H1 (cell line): Measurements from ENCODE around the gene MORN2. TPM values are rescaled to one million over a fixed set of nuclear protein-coding genes. Genes with fewer than 3 reads are reported as not detected.

Experiments
- CBX8 ChIP-seq: fragments of 300-800, 300-1000 bp; sonication (generic); IDR thresholded peaks from 2 replicates; pipeline ENCODE4 v1.7.1; 2016; ENCODE audit warnings: low read depth, low read length, borderline replicate concordance
- EP300 ChIP-seq, 2 experiments: IDR thresholded peaks; 1 replicate in 1 of 2; 2 replicates in 1 of 2; pipeline ENCODE4 v1.6.1; 2011 to 2012; ENCODE audit warnings: low read depth in 2 of 2, low read length in 2 of 2, mild to moderate bottlenecking in 2 of 2, borderline replicate concordance in 1 of 2, inconsistent platforms in 1 of 2, moderate library complexity in 1 of 2
- RAD21 ChIP-seq, 2 experiments: IDR thresholded peaks in 1 of 2; conservative IDR thresholded peaks in 1 of 2; 2 replicates each; pipeline ENCODE4 v1.6.1; 2011; ENCODE audit warnings: low read depth in 2 of 2, low read length in 2 of 2, improper control_type of control experiment in 1 of 2, inconsistent platforms in 1 of 2, mild to moderate bottlenecking in 1 of 2, moderate library complexity in 1 of 2
- polyA plus RNA-seq, 7 experiments: library from polyadenylated mRNA; depleted of rRNA in 3 of 7; stranded (reverse) in 5 of 7; unstranded in 2 of 7; fragments of >200 nt in 5 of 7; fragments of 200-250 nt in 2 of 7; gene quantifications; 1 replicate in 5 of 7; 2 replicates in 1 of 7; 4 replicates in 1 of 7; pipeline versions ENCODE4 v1.2.1 to v1.2.3, GENCODE V29; 2011 to 2013; ENCODE audit warnings: missing spikeins in 2 of 7, mixed read lengths in 2 of 7
- total RNA-seq: library from RNA; stranded (reverse); fragmentation: NEBNext Ultra II Directional; extraction: Animal tissue kit (Norgen Biotek cat#: 25700); gene quantifications from 2 replicates; pipeline ENCODE4 v1.2.1, GENCODE V29; 2021

The MORN2 gene
- total and polyA plus RNA-seq, 2 of the 8 experiments (the other 6 are each of a cell fraction or from before 2014, with no cell fraction given), result 7.2 to 11.3 TPM

DNA sequence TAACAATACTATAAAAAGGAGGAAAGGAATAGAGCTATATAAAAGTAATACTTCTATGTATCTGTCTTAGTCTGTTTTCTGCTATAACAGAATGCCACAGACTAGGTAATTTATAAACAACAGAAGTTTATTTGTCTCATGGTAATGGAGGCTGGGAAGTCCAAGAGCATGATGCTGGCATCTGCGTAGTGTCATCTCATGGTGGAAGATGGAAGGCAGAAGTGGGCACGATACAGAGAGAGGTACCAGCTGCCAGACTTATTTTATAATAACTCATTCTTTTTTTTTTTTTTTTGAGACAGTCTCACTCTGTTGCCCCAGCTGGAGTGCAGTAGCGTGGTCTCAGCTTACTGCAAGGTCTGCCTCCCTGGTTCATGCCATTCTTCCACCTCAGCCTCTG lies 4.3 kb upstream of the MORN2 start (continued):
- TF ChIP-seq CBX8 (no peak), RAD21 (IDR thresholded peaks at IDR 0.05 in 1 of 2, conservative IDR thresholded peaks at IDR 0.05 in 1 of 2; ENCODE audit: low read depth in 2 of 2, low read length in 2 of 2) (no peak), EP300 (IDR thresholded peaks at IDR 0.05; ENCODE audit: borderline replicate concordance in 1 of 2, low read depth in 2 of 2, low read length in 2 of 2) (no peak)
